DMS 273 treated with DMSO at 0.1 percent for 48 hours (cell line): ENCODE results near the gene CLDN18.

Experiments used
- DNase-seq: peaks from one replicate; lab custom pipeline; 2025; lab: John Stamatoyannopoulos, UW

The CLDN18 gene

DNA sequence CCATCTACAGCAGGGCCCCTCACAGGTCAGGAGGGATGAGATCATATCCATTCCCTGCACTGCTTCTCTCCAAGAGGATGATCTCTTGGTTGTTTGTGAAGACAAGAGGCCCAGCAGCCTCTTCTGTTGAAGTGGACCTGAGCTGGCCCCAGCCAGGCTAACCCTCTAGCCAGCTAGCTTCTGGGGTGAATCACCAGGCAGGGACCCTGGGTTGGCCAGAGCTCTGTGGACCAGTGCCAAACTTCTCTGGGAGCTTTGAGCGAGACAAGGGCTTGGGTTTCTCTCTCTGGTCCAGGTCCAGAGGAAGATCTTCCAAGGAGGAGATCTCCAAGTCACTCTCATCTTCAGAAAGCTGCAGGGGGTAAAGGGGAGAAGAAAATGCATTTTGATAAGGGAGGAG lies 52.7 kb downstream of the CLDN18 start:
- no peak for DNase-seq

DNA sequence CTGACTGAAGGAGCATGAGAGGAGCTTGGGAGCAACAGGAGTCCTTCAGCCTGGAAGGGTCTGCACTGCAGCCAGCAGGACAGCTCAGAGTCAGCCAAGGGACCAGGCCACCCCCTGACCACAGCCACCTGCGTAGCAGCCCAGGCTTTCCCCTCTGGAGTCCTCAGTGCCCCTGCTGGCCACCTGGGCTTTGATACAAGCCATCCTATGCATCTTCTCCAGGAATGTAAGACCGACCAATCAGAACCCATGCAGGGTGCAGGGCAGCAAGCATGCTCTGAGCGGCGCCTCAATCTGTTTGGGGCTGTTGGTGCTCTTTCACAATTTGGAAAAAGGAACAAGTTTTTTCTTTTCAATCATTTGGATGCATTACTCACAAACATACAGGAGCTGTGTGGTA lies 53.5 kb downstream of the CLDN18 start:
- DNase-seq, result no peak

DNA sequence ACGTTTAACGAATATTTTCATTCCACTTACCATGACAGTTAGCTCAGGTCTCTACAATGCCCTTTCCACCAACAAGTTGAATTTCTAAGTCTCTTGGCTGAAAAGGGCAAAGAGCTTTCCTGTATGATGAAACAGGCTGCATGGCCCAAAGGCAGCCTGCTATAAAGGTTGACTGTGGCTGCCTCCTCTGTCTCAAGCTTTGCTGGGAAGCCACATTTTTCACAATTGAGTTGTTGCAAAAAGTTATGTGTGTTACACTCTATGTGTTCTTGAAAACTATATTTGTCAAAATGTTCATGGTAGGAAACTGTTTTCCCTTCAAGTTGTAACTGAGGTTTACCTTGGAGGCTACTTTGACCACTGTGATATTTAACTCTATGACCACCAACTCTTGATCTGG lies 56.0 kb downstream of the CLDN18 start:
- DNase-seq, result no peak

DNA sequence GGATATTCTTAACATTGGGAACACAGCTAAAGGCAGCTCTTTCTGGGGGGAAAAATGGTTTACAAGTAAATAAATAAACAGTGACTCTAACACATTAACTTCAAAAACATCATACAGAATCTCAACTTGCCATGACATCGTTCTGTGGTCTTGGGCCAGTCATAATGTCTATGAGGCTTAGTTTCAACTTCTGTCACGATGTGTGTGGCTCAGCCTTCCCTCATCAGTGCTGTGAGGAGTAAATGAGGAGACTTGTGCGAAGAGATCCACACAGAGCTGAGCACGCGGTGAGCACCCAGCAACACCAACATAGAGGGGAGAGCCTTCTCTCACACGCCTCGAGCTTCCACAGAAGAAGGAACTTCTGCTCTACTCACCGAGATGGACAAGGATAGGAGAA lies 56.4 kb downstream of the CLDN18 start:
- DNase-seq, result no peak

DNA sequence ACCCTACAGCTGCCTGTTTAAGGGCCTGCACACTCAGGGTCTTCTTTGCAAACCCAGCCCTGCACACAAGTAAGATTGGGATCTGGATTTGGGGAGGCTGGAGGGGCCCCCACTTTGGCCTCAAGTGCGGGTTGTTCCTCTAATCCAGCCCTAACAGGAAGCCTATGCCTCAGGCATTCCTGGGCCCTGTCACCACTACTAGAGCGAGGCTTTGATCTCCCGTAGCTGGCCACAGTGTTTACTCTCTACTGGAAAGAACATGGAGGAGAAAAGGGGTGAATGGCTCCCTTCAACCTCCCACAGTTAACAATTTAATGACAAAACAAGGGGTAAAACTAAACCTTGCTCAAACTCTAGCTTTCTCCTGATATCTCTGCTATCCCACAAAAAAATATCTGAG lies 57.0 kb downstream of the CLDN18 start:
- DNase-seq, result no peak

DNA sequence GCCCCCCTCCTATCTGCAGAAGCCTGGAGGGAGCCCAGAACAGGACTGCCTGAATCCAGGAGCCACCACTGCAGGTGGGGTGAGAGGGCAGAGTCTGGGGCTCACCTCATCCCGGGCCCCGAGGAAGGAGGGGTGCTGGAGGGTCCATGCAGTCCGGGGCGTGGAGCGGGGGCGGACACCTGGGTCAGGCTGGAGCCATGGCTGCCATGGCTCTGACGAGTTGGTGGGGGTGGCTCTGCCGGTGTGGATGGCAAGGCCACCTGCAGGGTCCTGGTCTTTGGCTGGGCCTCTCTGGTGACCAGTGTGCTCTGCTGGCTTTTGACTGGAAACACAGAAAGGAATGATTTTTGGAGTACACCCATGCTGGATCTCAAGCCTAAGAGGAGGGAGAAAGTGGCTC lies 58.1 kb downstream of the CLDN18 start:
- no peak for DNase-seq

DNA sequence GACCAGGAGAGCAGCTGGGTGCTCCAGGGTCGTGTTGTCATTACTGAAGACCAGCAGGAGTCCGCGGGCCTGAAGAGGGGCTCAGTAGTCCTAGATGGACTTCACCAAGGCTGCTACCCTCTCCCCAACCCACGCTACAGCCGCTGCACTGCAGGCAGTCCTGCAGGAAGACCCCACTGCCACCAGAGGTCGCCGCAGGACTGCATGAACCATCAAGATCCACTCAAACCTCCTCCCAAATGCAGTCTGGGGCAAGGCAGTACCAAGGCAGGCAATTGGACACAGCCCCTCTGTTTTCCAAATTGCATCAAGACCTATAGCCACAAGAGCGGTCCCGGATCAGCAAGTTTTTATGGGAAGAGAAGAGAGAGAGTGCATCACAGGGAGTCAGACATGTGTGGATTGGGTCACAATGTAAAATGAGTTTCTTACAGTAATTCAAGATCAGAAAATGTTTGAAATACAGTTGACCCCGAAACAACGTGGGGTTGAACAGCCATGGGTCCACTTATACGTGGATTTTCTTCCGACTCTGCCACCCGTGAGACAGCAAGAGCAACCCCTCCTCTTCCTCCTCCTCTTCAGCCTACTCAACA lies 58.7 kb downstream of the CLDN18 start:
- DNase-seq, result peak; percentile 14

DNA sequence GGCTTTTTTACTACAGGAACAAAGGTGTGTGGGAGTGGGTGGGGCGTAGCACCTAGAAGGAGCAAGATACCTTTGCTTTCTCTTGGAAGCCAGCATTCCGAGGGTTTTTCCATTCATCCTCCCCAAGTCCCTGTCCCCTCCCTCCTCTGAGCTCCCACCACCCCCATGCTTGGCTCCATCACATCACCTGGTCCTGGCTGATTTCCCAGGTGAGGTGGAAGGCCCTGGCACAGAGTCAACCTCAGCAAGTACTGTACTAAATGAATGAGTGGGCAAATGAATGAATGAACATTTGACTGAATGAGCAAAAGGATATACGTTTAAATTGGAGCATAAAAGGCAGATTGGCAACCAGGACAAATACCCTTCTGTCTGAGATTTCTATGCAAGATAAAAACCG lies 60.0 kb downstream of the CLDN18 start:
- no peak for DNase-seq

DNA sequence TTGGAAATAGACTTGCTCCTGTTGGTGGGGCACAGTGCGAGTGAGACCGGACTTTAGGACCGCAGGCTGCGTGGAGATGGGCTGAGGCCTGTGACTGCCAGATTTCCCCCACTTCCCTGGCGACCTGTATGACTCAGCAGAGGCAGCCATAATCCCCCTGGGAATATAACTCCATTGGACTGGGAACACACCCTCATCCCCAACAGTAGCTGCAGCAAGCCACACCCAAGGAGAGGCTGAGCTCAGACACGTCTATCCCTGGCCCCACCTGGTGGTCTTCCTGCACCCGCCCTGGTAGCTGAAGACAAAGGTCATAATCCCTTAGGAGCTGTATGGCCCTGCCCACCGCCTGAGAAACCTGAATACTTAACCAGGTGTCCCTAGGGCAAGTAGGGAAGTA lies 62.8 kb downstream of the CLDN18 start:
- DNase-seq, result no peak

DNA sequence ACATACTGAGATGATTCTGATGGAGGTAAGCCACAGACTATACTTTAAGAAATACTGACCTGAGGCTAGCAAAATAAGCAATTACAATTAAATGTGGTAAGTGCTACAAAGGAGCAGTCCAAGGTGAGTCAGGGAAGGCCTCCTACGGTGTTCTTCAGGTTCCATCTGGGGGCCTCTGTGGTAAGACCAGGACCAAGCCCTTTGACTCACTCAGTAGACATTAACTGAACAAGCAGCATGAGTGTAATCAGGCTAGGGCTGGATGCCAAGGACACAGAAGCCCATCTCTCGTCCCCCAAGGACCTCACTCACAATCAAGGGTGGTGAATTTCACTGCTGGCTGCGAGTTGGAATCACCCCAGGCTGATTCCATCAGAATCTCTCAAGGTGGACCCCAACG lies 68.1 kb downstream of the CLDN18 start:
- no peak for DNase-seq

DNA sequence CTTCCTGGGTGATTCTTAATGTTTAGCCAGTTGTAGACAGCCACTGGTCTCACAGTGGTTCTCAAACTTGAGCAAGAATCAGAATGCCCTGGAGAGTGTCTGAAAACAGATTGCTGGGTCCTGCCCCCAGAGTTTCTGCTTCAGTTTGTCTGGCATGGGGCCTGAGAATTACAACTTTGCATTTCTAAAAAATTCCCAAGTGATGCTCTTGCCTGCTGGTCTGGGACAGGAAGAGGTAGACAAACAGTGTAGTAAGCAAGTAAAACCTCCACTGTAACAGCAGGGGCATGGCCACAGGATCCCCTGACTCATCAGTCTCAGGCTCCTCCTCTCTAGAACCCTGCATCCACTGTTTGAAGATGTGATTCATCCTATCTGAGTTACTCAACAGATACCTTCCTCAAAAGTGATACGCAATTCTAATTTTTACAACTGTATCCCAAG lies 69.0 kb downstream of the CLDN18 start:
- DNase-seq, result no peak

DNA sequence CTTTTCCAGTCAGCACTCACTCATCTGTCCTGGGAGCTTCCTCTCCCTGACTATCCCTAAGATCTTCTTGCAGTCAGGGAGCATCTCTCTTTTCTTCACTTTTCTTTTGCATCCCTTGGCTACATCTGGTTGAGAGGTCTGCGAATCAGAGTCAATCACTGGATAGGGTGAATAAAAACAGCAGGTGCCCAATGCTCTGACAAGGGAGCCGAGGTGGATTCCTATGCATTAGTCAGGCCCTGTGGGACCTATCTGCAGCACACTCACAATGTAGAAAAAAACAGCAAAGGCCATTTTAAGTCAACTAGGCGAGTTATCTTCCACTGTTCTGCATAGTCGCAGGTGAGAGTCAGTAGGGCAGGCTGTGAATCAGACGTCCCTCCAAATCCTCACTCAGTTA lies 69.9 kb downstream of the CLDN18 start:
- no peak for DNase-seq

DNA sequence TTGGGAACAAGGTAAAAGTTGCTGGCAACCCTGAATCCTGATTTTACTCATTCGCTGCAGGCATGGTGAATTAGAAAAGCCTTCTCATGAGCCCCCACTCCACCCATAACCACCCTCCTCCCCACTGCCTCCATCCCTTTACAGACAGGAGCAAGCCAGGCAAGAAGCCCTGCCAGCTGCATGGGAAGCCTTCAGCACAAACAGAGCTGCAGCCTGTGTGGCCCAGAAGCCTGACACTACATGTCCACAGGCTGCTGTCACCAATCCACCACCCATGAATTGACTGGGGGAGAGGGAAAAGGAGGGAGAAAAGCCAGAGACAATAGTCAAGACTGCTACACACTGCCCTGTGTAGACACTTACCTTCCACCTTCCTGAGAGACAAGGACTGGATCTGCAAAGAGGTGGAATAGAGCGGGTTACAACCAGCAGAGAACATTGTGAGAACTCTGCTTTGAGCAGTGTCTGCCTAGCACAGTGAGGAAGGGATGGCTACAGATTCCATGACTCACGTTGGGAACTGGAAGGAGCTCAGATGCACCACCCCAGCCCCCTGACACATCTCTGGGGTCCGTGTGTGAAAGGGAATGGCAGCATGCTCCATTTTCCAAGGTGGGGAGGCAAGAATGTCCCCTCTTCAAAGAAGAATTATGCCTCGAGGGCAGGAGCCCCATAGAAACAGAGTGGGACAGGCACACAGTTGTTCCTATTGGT lies 71.6 kb downstream of the CLDN18 start:
- no peak for DNase-seq

DNA sequence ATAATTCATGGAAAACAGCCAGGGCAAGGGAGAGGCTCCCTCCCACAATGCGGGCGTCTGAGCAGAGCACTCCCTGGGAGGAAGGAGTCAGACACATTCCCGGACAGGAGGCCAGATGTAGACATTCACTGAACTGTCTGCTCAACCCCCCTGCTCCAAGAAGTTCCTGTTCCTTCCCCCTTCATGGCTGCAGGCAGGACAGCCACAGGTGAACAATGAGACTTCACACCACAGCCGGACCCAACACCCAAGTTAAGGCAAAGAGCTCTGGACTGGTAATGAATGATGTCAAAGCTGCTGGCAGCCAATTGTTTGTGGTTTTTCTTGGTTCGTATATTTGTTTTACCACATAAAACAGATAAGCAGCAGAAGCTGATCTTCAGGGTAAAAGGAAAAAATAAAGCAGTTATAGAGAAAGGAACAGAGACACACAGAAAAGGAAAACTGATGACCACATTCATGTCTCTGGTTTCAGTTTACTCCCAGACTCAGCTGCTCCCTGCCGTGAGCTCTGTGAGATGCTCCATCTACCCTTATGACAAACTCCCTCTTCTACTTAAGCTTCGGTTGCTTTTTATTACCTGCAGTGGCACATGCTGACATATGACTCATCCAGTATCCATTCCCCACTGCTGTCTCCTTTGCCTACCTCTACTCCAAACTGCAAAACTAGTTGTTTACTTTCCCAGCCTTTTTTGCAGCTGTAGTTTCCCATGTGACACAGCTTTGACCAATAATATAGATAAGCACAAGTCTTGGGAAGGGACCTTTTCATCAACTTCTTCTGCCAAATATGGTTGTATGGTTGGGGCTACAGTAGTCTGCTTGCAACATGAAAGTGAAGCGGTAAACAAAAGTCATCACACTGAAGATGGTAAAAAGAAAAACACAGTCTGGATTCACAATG lies 72.4 kb downstream of the CLDN18 start:
- peak; percentile 22 for DNase-seq

DNA sequence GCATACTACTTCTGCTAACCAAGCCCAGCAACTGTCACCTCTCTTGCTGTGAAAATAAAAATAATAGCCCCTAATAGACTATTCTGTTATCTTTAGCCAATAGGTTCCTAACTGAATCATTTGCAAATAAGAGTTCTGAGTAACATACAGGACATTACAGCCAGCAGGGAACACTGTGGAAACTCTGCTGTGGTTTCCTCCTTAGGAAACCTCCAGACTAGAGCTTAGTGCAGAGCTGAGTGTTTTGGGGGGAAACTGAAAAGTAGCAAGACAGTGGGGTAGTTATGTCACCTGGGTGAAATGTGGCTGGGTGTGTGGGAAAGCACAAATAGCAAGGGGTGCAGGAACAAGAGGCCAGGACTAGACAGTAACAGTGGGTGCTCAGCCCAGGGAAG lies 73.0 kb downstream of the CLDN18 start:
- no peak for DNase-seq
